Measurements from ENCODE around the gene KREMEN2.

Gene KREMEN2

DNA sequence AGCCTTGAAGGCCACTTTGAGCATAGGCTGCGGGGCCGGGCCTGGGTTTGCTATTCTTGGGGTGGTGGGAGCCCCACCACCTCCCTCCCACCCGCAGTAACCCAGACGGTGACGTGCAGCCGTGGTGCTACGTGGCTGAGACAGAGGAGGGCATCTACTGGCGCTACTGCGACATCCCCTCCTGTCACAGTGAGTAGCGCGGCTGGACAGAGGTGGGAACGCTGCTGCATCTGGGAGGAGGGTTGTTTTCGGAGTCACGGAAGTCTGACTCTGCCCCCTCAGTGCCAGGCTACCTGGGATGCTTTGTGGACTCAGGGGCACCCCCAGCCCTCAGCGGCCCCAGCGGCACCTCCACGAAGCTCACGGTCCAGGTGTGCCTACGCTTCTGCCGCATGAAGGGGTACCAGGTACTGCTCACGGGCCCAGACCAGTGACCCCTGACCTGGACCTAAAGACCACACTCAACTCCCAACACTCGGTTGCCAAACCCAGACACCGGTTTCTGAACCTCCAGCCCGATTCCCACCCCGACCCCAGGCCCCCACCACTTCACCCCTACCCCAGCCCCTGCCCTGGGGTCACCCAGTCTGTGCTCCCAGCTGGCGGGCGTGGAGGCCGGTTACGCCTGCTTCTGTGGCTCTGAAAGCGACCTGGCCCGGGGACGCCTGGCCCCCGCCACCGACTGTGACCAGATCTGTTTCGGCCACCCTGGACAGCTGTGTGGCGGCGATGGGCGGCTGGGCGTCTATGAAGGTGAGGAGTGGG is 2.1 kb downstream of the KREMEN2 start:
- DNase-seq = no peak

- DNase-seq = no peak
Observed at GRCh38 chr16:2966808-2967191, 2.7 kb downstream of the KREMEN2 start.

DNA sequence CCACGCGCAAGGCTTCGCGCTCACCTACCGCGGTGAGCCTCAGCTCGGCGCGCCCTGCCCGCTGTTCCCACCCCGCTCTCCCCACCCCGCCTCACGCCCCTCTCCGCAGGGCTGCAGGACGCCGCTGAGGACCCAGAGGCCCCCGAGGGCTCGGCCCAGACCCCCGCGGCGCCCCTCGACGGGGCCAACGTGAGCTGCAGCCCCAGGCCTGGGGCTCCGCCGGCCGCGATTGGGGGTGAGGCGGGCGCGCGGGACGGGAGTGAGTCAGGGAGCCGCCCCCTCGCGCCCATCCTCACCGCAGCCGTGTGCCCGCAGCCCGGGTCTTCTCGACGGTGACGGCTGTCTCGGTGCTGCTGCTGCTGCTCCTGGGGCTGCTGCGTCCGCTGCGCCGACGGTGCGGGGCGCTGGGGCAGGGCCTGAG is 3.1 kb downstream of the KREMEN2 start:
- no peak for DNase-seq

DNA sequence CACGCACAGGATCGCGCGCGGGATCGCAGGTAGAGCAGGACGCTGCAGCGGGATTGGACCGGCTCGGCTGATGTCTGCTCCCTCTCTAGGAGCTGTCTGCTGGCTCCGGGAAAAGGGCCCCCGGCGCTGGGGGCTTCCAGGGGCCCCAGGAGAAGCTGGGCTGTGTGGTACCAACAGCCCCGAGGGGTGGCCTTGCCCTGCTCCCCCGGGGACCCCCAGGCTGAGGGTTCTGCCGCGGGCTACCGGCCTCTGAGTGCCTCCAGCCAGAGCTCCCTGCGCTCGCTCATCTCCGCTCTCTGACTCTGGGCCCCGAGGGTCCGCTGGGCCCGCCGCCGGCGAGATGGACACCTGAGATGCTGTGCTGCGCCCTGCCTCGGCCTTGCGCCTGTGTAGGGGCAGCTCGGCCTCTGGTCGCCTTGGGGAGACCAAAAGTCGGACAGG is 3.7 kb downstream of the KREMEN2 start:
- DNase-seq = no peak

GRCh38 chr16:2968368-2968737 is 4.3 kb downstream of the KREMEN2 start:
- DNase-seq = no peak

DNA sequence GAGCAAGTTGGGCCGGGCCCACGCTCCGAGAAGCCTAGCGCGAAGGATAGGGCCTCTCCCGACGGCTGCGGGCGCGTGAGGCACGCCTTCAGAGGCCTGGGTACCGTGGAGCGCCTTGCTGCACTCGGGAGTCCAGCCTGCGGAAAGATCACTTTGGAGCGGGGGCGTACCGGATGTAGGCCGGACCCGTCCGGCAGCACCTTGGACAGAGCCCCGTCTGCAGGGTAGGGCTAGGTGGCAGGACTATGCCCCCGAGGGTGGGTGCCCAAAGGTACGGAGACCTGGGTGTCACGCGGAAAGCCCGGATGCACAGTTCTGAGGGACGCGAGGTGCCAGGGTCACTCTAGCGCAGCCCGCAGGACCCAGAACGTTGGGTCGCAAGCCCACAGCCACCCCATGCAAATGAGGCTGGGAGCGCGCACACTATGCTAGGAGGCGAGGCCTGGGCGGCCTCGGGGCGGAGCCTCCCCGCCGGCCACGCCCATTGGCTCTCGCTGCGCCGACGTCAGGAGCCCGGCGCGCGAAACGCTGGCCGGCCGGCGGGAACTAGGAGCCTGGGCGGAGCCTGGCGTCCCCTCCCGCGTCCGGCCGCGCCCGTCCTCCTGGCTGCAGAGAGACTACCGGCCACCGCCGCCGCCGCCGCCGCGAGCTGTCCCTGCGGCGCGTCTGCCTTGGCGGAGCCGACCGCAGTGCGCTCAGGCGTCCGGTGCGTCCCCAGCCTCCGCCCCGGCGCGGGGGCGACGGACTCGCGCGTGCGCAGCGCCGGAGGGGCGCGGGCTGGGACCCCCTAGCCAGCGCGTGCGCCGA is 4.9 kb downstream of the KREMEN2 start, which contains the start of gene PAQR4:
Gene PAQR4, plus strand, starts transcription at position 611 of the 807 bp plus-strand sequence. CDS start 327 bp downstream, outside the sequence.
- peak; percentile 83 for DNase-seq

DNA sequence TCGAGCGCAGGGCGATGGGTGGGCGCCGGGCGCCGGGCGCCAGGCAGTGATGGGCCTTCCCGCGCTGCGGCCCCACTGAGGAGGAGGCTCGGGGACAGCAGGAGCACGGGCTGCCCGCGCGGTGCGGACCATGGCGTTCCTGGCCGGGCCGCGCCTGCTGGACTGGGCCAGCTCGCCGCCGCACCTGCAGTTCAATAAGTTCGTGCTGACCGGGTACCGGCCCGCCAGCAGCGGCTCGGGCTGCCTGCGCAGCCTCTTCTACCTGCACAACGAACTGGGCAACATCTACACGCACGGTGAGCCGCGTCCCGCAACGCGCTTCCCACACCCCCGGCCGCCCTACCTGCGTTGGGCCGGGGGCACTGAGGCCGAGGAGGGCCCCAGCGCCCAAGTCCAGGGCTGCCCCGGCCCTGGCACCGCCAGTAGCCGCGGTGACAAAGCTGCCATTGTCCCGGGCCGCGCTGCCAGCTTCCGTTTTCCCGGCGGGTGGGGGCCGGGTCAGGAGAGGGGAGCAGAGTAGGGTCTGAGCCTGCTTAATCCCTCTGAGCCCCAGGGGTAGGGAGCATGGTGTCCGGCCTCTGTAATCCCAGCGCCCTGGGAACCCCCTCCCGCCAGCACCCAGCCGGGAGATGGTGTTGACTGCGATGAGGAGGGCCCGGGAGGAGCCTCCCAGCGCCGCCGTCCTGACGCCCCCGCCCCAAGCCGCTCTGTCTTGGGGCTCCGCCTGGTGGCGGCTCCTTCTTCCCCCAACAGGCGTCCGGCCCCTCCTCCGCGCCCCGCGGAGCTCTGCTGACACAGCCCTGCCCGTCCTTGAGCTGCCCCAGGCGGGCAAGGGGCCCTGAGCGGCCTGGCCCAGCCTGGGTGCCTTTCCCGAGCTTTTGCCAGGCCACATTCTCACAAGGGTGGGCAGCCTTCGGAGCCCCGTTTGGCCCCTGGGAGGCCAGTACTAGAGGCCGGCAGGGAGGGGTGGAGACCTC is 5.8 kb downstream of the KREMEN2 start:
- DNase-seq = peak; percentile 67

DNA sequence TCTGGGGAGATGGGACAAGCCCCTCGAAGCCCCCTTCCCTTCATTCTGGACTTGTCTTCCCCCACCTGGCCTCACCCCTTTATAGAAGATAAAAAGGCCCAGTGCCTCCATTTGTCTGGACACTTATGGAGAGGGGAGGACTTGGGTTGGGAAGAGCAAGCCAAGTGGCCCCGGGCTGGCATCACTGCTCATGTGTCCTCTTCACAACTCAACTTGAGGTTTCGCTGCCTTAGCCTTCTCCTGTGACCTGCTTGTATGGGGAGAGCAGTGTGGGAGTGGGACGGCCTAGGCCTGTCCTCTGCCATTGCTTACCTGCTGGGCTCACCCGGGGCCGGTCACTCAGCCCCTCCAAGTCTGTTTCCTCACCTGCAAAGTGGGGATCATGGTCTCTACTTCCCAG is 6.5 kb downstream of the KREMEN2 start:
- DNase-seq = no peak

DNA sequence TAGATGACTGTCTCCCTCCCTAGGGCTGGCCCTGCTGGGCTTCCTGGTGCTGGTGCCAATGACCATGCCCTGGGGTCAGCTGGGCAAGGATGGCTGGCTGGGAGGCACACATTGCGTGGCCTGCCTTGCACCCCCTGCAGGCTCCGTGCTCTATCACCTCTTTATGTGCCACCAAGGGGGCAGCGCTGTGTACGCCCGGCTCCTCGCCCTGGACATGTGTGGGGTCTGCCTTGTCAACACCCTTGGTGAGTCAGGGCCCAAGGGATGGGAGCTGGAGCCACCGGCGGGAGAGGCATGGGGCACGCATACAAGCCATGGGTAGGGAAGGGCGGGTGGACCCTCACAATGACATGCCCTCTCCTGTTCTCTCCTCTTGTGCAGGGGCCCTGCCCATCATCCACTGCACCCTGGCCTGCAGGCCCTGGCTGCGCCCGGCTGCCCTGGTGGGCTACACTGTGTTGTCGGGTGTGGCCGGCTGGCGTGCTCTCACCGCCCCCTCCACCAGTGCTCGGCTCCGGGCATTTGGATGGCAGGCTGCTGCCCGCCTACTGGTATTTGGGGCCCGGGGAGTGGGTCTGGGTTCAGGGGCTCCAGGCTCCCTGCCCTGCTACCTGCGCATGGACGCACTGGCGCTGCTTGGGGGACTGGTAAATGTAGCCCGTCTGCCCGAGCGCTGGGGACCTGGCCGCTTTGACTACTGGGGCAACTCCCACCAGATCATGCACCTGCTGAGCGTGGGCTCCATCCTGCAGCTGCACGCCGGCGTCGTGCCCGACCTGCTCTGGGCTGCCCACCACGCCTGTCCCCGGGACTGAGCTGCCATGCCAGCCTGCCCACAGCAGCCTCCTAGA is 7.3 kb downstream of the KREMEN2 start:
- no peak for DNase-seq

- DNase-seq = no peak
Observed at GRCh38 chr16:2971985-2972784, 8.1 kb downstream of the KREMEN2 start.

GRCh38 chr16:2973093-2973492 is 9.0 kb downstream of the KREMEN2 start:
- DNase-seq = no peak

- no peak for DNase-seq
Observed at GRCh38 chr16:2973605-2974318, 9.7 kb downstream of the KREMEN2 start.

GRCh38 chr16:2974319-2975056 is 10.4 kb downstream of the KREMEN2 start:
- DNase-seq = no peak

- no peak for DNase-seq
Observed at GRCh38 chr16:2975161-2975795, 11.2 kb downstream of the KREMEN2 start.

DNA sequence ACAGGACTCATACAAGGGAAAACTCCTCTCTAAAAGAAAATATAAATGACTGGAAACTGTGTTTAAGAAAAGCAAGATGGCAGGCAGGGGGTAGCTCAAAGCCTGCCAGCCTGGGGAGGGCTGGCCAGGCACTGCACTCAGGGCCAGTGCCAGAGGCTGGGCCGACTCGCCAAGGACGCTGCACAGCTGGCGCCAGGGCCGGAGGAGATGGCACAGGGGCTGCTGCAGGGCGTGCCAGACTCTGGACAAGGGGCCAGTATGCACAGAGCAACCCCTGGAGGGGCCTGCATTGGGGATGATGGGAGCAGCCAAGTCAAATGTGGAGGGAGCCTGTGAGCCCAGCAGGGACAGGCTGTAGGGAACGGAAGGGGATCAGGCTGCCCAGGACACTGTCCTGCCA is 12.1 kb downstream of the KREMEN2 start:
- no peak for DNase-seq

GRCh38 chr16:2976673-2977072 is 12.6 kb downstream of the KREMEN2 start:
- no peak for DNase-seq

DNA sequence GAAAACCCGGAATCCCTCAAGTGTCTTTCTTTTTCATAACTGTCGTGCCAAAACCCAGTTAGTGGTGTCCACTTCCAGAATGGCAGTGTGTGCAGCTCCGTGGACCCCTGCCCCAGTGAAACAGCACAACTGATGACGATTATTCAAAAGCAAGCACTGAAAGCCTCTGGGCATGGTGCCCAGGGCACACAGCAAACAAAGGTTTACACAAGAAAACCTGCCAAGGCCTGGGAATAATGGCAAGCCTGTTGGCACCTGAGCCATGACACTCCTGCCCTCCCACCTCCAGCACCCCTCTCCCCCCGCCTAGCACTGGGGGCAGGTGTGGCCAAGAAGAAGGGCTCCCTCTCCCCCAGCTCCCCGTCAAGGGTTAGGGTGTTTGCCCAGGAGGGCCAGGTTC is 13.4 kb downstream of the KREMEN2 start:
- DNase-seq = no peak

- no peak for DNase-seq
Observed at GRCh38 chr16:2979669-2980226, 15.7 kb downstream of the KREMEN2 start.
